Liver (tissue), 5 donors: ENCODE results near the gene APOL2. TPM values are rescaled to one million over a fixed set of nuclear protein-coding genes. Genes with fewer than 3 reads are reported as not detected.

Source experiments
- polyA plus RNA-seq, 2 donors: library from polyadenylated mRNA; stranded (reverse) in 1 of 2; unstranded in 1 of 2; fragments of 200-250 nt in 1 of 2; fragments of >200 nt in 1 of 2; fragmentation: Nextera tagmentation in 1 of 2; extraction: Ambion mirVana in 1 of 2; gene quantifications; one replicate each; pipeline versions ENCODE4 v1.2.1 to v1.2.3, GENCODE V29; 2013 to 2015
- small RNA-seq: library from RNA; depleted of rRNA; stranded (forward); fragments of <200 nt; gene quantifications from one replicate; pipeline ENCODE3, GENCODE V24; 2014
- total RNA-seq, 2 donors: library from RNA; depleted of rRNA; stranded (reverse); fragments of >200 nt; gene quantifications; one replicate each; pipeline ENCODE4 v1.2.3, GENCODE V29; 2014
- donor health status: healthy.
- donor health status: healthy.
- donor health status: healthy.

APOL2 gene
- total and polyA plus RNA-seq, 4 donors = 14.3 to 77.2 (median 21.7) TPM

Small RNA genes within 50 kb of the gene (small RNA-seq; reads per million reads assigned to genes)
- not detected for gene MIR6819

Other genes with a start within 250 kb of the APOL2 start
- gene RBFOX2, start 210.7 kb downstream of the APOL2 start, total RNA-seq = 10 to 100 TPM; 32.7 to 53.6 TPM
- 10 to 100 TPM; 14.2 to 18.5 TPM for gene RBFOX2, start 210.7 kb downstream of the APOL2 start, polyA plus RNA-seq
- 10 to 100 TPM; 11.4 to 34.5 TPM for gene APOL3, start 78.8 kb downstream of the APOL2 start, total RNA-seq
- 10 to 100 TPM in 1 of 2 donors, 1 to 10 TPM in 1; 7.2 to 12.2 TPM for gene APOL3, start 78.8 kb downstream of the APOL2 start, polyA plus RNA-seq
- gene APOL4, start 37.7 kb downstream of the APOL2 start, total RNA-seq = 1 to 10 TPM; 1.5 to 2.3 TPM
- gene APOL4, start 37.7 kb downstream of the APOL2 start, polyA plus RNA-seq = 1 to 10 TPM in 1 of 2 donors, under 1 TPM in 1; 0.59 to 2.2 TPM
- gene APOL1, start 13.6 kb upstream of the APOL2 start, total RNA-seq = 100 to 1,000 TPM in 1 of 2 donors, 1 to 10 TPM in 1; 7.7 to 129 TPM
- gene APOL1, start 13.6 kb upstream of the APOL2 start, polyA plus RNA-seq = 10 to 100 TPM; 57.7 to 61.3 TPM
- gene MYH9, start 148.4 kb upstream of the APOL2 start, total RNA-seq = 100 to 1,000 TPM; 123 to 150 TPM
- gene MYH9, start 148.4 kb upstream of the APOL2 start, polyA plus RNA-seq = 10 to 100 TPM; 32.3 to 74.1 TPM
- gene TXN2, start 242.1 kb upstream of the APOL2 start, total RNA-seq = 10 to 100 TPM; 27.5 to 32.7 TPM
- 100 to 1,000 TPM; 114 to 154 TPM for gene TXN2, start 242.1 kb upstream of the APOL2 start, polyA plus RNA-seq